GM18507 (cell line): Measurements from ENCODE around the gene PLXNA4.

ENCODE experiments used
- DNase-seq: peaks from one replicate; pipeline ENCODE4 v3.0.0; 2011; ENCODE audit warnings: low read depth; ENCODE audit not compliant: insufficient read length; ENCODE audit errors: extremely low spot score
- FAIRE-seq: peaks from 2 replicates; lab custom pipeline; 2011; peaks lifted over from hg19 to GRCh38; lab: Jason Lieb, UNC

PLXNA4 gene

DNA sequence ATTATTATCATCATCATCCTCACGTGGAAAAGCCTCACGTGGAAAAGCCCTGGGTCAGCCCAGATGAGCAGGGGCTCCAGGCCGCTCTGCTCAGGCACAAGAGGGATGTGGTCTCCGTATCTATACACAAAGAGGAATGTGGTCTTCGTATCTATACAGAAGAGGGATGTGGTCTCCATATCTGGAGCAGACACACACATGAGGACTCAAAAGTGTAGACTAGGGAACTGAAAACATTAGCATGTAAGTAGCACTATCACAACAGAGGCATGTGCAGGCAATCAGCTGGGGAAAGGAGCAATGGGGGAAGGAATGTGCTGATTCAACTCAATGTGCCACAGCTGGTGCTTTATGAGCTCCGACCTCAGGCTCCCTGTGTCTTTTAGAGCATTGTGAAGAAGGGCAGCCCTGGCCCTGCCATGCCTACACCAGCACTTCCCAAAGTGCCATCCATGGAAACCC is 86.5 kb downstream of the PLXNA4 start:
- DNase-seq: no peak

DNA sequence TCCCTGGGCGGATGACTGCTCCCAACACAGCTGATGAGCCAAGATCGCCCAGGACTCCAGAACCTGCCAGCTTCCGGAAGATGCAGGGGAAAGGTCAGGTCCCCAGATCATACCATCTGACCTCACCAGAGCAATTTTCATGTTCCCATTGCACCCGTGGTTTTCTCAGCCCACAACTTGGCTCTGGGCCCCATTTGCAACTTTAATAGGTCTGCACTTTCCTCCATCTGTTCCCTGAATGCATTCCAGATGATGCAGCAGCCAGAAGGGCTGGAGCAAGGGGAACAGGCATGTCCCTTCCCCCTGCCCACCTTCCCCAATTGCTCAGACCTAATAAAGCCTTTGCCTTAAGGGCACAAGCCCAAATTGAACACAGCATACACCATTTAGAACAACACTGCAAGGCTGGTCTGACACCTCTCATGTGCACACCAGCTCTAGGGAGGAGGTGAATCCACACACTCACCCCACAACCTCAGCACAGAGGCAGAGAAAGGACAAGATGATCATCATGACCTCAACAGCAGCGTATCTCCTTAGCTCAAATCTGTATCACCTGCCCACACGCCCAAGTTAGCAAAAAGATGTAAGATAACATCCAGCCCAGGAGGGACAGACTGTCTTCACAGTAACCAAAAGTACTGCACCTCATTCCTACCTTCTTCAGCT is 87.5 kb downstream of the PLXNA4 start:
- FAIRE-seq (no peak), DNase-seq (no peak)

More for the DNA sequence above, 86.5 kb downstream of the PLXNA4 start:
- FAIRE-seq: no peak

DNA sequence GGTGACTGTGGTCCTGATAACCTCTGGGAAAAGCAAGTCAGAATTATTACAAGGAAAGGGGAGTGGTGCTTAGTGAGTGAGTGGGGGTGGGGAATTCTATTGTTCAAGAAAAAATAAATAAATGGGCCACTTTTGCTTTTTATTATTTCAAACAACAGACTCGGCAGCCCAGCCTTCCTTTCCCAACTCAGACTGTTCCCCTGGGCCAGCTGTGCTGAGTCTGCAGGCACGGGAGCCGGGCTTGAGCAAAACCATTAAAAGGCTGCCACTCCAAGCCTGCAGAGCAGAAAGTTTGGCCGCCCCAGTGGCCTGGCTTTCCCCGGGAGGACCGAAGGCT is 90.0 kb downstream of the PLXNA4 start:
- FAIRE-seq (no peak), DNase-seq (no peak)

DNA sequence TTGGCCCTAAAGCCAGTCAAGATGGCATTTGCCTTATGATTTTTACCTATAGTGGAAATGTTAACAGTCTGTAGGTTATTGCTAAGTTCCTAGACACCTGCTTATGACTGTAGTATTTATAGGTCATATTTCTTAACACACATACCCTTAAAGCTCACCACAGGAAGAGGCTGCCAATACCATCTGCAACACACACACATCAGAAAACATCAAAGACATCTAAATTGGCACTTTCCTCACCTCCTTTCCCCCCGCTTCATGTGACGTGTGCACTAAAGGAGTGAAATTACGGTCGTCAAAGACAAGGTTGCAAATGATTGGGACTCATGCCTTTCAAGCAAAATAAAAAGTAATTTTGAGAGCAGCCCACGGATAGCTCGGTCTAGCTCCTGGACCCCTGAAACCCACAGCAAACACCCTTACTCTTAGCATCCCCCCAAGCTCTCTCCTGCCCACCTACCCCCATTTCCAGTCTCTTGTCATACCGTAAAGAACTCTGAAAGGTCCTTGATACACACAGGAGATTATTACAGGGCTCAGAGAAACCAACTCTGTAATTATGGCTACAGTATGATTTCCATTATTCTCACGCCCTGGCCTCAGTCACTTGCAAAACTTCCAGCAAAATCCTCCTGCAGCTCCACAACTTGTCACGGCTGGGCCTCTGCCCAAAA is 90.5 kb downstream of the PLXNA4 start:
- FAIRE-seq (no peak), DNase-seq (no peak)

DNA sequence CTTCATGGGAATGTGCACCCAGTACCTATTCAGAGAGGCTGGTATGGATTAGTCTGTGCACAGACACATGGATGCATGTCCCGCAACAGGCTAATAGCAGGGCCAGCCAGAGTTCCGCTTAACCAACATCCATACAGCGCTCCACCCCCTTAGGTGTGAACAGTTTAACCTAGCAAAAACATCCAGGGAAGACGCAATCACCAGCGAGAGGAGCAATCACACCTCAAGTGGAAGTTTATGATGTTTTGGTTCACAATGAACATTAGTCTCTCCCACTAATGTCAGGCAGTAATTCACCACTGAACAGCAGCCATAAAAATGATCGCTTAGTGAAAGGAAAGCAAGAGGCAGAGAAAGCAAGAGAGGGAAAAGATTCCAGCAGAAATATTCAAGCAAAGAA is 91.1 kb downstream of the PLXNA4 start:
- DNase-seq: no peak
- no peak for FAIRE-seq

DNA sequence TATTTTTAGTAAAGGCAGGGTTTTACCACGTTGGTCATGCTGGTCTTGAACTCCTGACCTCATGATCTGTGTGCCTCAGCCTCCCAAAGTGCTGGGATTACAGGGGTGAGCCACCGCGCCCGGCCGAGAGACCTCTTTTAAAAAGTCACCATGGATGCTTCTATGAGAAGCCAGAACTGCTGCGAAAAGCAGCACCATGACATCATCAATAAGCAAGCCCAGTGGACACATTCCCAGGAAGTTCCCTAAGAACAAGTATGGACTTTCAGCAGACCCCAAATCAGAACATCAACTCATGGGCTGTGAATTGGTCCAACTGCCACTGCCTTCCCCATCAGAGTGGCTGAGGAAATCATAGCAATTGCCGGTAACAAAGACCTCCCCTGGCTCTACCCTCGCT is 93.4 kb downstream of the PLXNA4 start:
- no peak for FAIRE-seq
- DNase-seq: no peak

DNA sequence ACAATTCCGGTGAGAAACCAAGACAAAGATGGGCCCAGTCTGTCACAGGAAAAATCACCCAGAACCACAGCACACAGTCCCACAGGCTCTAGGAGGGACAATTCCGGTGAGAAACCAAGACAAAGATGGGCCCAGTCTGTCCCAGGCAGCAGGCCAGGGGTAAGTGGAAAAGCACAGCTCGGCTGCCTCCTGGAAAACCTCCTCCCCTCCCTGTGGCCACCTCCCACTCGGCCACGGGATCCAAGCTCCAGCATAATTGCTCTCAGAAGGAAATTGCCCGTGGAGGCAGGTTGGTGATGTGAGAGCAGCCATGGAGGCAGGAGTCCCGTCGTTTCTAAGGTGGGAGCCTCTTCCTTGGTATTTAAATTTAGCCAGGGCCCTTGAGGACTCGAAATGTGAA is 95.7 kb downstream of the PLXNA4 start:
- DNase-seq: no peak
- FAIRE-seq: no peak

DNA sequence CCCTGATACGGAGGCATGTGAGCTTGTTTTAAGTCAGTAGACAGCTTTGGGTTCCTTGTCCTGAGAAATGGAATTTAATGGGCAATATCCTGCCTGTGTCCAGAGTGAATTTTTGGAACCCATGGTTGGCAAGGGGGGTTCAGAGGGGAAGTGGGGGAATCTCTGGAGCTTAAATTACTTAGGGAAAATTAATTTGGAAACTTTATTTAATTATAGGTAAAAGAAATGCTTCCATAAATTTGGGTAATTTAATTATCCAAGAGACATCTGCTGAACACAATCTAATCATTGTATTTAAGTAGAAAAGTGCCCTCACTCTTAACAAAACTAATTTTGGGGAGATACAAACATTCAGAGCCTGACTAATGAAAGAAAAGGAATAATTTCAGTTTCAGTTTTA is 99.7 kb downstream of the PLXNA4 start:
- no peak for FAIRE-seq
- DNase-seq: no peak

DNA sequence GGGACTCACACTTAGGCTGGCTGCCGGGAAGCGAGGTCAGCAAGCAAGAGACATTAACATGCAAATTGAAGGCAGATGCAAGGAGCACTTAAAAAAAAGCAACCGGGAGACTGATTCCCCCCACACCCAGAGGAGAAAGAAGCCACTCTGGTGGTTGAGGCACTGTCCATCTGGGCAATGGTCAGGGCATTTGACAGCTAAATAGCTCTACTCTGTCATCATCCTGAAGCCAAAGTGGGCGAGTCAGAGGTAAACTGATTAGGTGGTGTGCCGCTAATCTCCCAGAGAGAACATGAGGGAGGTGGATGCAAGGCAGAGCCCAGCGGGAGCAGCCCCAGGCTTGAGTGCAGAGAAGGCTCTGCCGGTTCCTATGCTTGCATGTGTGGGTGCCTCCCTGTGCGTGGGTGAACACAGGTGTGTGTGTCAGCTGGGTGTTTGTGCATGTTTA is 100.6 kb downstream of the PLXNA4 start:
- DNase-seq: no peak
- FAIRE-seq: no peak

DNA sequence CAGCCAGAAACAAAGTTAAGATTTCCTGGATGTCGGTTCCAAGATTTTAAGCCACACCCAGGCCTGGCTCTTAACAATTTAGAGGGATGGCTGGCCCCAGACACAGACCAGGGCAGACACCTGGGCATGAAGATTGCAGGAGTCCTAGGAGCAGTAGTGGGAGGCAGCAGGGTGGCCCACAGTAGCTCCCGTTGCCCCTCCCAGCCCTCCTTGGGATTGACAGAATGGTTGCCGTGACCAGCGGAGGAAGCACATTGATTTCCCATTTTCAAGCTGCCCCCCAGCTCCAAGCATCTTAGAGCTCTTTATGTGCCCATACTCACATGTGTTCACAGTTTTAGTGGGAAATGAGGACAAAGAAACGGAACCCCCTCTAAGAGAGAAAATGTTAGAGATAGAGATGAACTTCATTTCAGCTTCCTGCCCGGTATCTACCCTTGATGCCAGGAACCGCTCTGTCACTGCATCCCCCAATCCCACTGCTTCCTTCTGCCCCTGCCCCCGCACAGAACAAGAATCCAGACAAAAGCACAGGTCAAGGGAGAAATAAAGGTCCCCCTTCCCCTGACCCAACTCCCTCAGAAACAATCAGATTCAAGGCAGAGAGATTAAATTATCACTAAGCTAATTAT is 101.1 kb downstream of the PLXNA4 start:
- DNase-seq (no peak), FAIRE-seq (no peak)

DNA sequence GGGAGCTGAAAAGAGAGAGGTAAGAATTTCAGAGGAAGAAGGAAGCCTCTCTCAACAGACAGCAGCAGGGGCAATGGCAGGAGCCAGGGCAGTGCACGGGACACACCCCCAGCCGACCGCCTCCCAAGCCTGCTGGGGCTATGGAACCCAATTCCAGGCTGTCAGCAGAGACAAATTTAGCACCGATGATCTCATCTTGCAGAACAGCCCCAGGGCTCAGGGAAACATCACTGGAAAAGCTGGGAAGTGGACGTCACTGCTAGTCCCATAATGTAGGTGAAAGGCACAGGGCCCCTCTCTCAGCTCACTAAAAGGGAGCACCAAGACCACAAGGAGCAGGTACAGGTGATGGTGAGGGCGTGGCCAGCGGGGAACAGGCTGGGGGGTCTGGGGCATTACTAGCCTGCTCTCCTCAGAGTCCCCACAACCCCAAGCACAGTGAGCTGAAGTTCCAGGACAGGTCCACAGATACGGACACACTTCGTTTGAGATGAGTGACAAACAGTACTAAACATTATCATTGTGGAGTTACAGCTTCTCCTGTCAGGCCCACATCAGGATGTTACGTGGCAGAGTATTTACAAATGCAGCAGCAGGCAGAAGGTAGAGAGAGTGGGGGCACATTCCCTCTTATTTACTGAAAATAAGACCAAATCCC is 103.7 kb downstream of the PLXNA4 start:
- FAIRE-seq: no peak
- DNase-seq: no peak

DNA sequence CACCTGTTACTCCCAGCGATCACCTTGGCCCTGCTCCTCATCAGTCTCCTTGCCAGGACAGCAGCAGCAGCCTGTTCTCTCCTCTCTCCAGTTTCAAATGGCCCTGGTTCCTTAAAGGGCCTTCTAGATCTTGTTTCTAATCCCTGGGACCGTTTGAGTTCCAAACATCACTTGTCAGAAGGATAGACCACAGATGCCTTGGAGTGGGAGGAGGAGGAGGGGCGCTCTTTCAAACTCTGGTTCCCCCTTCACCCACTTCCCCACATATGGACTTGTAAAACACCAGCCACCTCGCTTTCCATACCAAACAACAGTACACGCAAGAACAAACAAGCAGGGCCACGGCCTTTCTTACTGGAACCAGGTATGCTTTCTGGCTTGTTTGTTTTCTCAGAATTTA is 104.8 kb downstream of the PLXNA4 start:
- DNase-seq: no peak
- no peak for FAIRE-seq

DNA sequence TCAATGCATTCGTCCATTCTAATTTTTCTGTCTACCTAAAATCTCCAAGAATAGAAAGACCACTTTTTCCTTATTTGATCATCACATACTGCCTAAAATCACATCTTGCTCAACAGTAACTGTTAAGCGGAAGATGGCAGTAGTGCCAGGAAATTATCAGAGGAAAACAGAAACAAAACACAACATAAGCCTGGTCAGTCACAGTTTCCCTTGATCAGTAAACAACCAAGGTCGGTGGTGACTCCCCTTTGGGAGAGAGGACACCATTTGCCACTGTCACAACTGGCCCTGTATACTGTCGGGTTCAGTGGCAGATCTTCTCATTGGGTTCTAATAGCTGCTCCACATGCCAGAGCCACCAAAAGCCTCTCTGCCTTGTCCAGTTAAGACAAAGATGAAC is 106.6 kb downstream of the PLXNA4 start:
- FAIRE-seq (no peak), DNase-seq (no peak)

DNA sequence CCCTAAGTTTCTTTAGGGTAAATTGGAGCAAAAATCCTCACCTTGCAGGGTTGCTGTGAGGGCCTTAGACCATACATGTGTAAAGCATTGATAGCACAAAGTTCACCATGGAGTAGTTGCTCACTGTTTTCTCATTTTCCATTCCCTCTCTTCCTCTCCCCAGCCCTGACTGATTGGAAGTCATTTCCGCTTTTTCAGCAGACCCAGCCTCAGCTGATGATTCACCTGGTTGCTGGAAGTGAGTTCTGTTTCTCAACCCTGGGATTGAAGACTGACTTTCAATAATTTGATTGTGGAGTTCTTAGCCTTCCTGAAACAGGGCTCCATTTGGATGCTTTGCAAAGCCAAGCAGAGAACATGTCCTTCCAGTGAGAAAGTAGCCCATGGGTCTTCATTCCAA is 107.0 kb downstream of the PLXNA4 start:
- no peak for DNase-seq
- no peak for FAIRE-seq

DNA sequence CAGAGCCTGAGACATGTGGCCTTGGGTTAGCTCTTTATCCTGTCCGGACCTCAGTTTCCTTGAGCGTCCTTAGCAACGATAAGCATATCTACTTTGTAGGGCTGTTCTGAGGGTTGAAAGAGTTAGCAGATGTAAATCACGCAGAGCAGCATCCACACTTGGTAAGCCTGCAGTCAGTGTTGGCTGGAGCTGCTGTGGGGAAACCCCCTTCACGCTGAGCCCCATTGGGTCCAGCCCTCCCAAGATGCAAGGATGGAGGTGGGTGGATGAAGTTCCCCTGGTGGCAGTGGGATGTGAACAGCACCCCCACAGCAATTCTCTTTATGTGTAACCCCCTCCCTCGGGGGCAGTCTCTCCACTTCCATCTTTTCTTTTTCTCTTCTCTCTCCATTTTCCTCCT is 109.9 kb downstream of the PLXNA4 start:
- FAIRE-seq (no peak), DNase-seq (no peak)

DNA sequence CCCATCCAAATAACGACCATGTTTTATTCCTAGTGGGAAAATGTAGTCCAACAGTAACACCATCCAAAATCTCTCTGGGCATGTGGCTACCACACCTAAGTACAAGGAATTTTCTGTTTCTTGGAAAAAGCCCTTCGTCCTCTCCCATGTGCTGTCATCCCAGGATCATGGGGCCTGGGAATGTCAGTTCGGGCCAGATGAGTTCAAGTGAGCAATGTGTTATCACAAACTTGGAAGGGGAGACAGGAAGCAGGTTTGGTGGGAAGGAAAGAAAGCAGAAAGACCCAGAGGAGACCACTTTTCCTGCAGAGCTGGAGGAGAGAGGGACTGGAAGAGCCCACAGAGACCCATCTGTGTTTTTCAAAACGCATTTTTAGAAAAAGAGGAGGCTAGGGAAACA is 110.8 kb downstream of the PLXNA4 start:
- no peak for DNase-seq
- no peak for FAIRE-seq

DNA sequence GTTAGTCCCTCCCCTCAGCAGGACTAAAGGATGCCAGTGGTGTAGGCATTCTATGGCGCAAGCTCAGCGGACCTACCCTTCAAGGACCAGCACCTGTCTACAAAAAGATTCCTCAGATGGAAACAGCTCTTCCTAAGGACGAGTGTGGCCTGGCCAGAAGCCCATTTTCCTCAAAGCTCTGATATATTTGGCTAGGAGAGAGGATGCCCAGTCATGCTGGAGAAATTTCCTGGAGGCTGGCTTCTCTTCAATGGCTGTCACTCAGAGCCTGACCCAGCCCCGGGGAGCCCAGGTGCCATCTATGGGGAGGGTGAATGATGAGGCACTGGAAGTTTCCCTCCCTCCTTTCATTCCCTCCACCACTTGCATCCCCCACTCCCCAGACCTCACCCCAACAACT is 111.5 kb downstream of the PLXNA4 start:
- FAIRE-seq (no peak), DNase-seq (no peak)

DNA sequence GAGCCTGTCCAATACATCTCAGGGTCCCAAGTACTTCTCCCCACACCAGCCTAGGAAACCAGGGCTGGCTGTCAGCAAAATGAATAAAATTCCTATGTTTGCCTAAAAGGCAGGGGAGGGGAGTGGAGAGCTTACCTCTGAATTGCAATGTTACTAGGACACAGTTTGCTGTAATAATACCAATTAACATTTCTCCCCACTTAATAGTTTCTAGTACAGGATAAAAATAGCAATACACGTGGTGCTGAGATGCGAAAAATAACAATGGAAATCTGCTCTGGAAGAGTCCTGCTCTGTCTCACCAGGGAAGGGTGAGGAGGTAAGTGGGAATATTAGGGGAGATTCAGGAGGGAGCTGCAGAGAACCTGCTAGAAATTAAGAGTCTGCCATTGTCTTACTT is 112.3 kb downstream of the PLXNA4 start:
- DNase-seq (no peak), FAIRE-seq (no peak)

DNA sequence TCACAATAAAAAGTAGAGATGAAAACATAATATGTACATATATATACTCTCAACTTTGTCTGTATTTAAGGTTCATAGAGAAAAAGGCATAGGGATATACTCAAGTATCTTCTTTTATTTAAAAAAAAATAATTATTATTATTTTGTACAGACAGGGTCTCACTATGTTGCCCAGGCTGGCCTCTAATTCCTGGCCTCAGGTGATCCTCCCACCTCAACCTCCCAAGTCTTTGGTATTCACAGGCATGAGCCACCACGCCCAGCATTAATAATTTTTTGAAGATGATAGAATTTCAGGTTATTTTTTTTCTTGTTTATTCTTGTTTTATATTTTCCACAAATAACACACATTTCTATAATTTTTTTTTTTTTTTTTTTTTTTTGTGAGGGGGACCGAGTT is 113.8 kb downstream of the PLXNA4 start:
- FAIRE-seq (no peak), DNase-seq (no peak)

DNA sequence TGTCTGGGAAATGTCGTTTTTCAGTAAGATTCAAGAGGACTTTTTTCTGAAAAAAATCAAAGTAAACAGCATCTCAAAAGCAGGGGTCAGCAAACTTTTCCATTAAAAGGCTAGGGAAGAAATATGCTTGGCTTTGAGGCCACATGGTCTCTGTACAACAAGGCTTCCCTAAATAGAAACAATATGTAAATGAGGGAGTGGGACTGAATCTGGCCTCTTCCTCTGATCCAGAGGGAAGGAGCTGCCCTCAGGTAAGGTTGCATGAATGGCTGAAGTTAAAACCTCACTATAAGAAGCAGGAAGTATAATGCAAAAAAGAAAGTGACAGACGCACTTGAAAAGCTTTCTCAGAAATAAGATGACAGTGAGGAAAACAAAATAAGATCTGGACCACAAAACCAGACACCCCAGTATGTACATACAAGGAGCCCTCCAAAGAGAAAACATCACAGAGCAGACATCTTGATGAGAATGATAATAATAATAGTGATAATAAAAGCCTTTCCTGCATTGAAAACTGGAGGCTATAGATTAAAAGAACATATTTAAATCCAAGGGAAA is 115.2 kb downstream of the PLXNA4 start:
- FAIRE-seq (no peak), DNase-seq (no peak)
